ENCODE measurements around the gene NMNAT2.

DNA sequence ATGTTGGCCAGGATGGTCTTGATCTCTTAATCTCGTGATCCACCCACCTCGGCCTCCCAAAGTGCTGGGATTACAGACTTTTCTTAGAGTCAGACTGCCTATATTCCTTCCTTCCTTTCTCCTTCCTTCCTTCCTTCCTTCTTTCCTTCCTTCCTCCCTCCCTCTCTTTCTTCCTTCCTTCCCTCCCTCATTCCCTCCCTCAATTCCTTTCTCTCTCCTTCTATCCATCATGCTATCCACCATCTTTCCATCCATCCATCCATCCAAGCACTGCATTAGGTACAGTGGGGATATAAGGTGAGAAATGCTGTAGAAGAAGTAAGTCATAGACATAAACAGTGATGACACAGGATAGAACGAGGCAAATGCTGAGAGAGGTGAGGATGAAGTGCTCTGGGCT, 218.9 kb downstream of the NMNAT2 start:
- TF ChIP-seq EP300 (IDR thresholded peaks at IDR 0.05), result no peak
- no peak for TF ChIP-seq POLR2AphosphoS5 (IDR thresholded peaks at IDR 0.05)
